ENCODE measurements around the gene ZSWIM7.

Gene ZSWIM7

GRCh38 chr17:16026895-16027294, 27.4 kb upstream of the ZSWIM7 start:
- Histone ChIP-seq H3K79me2 (ENCODE audit: low read length) (peaks cover 9% of the 10 kb centered on the region), H3K9me3 (replicated peaks; ENCODE audit: insufficient read depth, low read length) (no peaks in the 10 kb centered on the region), H2AFZ (ENCODE audit: low read length) (no peak overlapping the region), H3K27ac (ENCODE audit: low read length) (no peak overlapping the region), H3K9me2 (replicated peaks; ENCODE audit: insufficient read depth, low read length) (no peaks in the 10 kb centered on the region), H4K20me1 (ENCODE audit: insufficient read depth, low read length) (no peaks in the 10 kb centered on the region), H3K4me1 (ENCODE audit: low read length) (no peaks in the 10 kb centered on the region), H3K9ac (ENCODE audit: low read length) (no peak overlapping the region), H3K27me3 (replicated peaks; ENCODE audit: insufficient read depth, low read length) (no peaks in the 10 kb centered on the region), H3F3A (ENCODE audit: insufficient read depth, low read length) (no peaks in the 10 kb centered on the region), H3K36me3 (replicated peaks; ENCODE audit: insufficient read depth, low read length) (peaks cover 21% of the 10 kb centered on the region; the same call in 1 of the 2 replicates), H3K4me3 (ENCODE audit: low read length) (no peak overlapping the region), H3K4me2 (ENCODE audit: low read depth, low read length) (no peak overlapping the region)
- no peak for TF ChIP-seq EZH2phosphoT487 (IDR thresholded peaks at IDR 0.05; ENCODE audit: low read length)
- TF ChIP-seq CTCF (IDR thresholded peaks at IDR 0.05; ENCODE audit: low read length): no peak
- TF ChIP-seq EZH2 (optimal IDR thresholded peaks at IDR 0.05; ENCODE audit: low read depth, low read length): no peak
- no peak for DNase-seq

GRCh38 chr17:16025202-16025601, 25.7 kb upstream of the ZSWIM7 start:
- H3K9me2 ChIP-seq (replicated peaks; ENCODE audit: insufficient read depth, low read length): no peaks in the 10 kb centered on the region
- no peak overlapping the region for H3K9ac ChIP-seq (ENCODE audit: low read length)
- no peak overlapping the region for H3K27ac ChIP-seq (ENCODE audit: low read length)
- no peak overlapping the region for H2AFZ ChIP-seq (ENCODE audit: low read length)
- no peak overlapping the region for H3K4me2 ChIP-seq (ENCODE audit: low read depth, low read length)
- no peaks in the 10 kb centered on the region for H3F3A ChIP-seq (ENCODE audit: insufficient read depth, low read length)
- no peak overlapping the region for H3K4me3 ChIP-seq (ENCODE audit: low read length)
- no peak for DNase-seq
- peaks cover 21% of the 10 kb centered on the region; the same call in 1 of the 2 replicates for H3K36me3 ChIP-seq (replicated peaks; ENCODE audit: insufficient read depth, low read length)
- H3K79me2 ChIP-seq (ENCODE audit: low read length): peaks cover 21% of the 10 kb centered on the region
- no peaks in the 10 kb centered on the region for H3K27me3 ChIP-seq (replicated peaks; ENCODE audit: insufficient read depth, low read length)
- TF ChIP-seq CTCF (IDR thresholded peaks at IDR 0.05; ENCODE audit: low read length) (no peak), EZH2phosphoT487 (IDR thresholded peaks at IDR 0.05; ENCODE audit: low read length) (no peak), EZH2 (optimal IDR thresholded peaks at IDR 0.05; ENCODE audit: low read depth, low read length) (no peak)
- no peaks in the 10 kb centered on the region for H3K4me1 ChIP-seq (ENCODE audit: low read length)
- no peaks in the 10 kb centered on the region for H3K9me3 ChIP-seq (replicated peaks; ENCODE audit: insufficient read depth, low read length)
- H4K20me1 ChIP-seq (ENCODE audit: insufficient read depth, low read length): no peaks in the 10 kb centered on the region

- Histone ChIP-seq H3K36me3 (replicated peaks; ENCODE audit: insufficient read depth, low read length) (peaks cover 18% of the 10 kb centered on the region; the same call in 1 of the 2 replicates), H2AFZ (ENCODE audit: low read length) (no peak overlapping the region), H3F3A (ENCODE audit: insufficient read depth, low read length) (no peaks in the 10 kb centered on the region), H3K9me2 (replicated peaks; ENCODE audit: insufficient read depth, low read length) (no peaks in the 10 kb centered on the region), H3K4me2 (ENCODE audit: low read depth, low read length) (no peak overlapping the region), H3K4me1 (ENCODE audit: low read length) (no peaks in the 10 kb centered on the region), H3K27me3 (replicated peaks; ENCODE audit: insufficient read depth, low read length) (no peaks in the 10 kb centered on the region), H3K79me2 (ENCODE audit: low read length) (peaks cover 25% of the 10 kb centered on the region), H3K4me3 (ENCODE audit: low read length) (no peak overlapping the region), H3K27ac (ENCODE audit: low read length) (no peak overlapping the region), H3K9me3 (replicated peaks; ENCODE audit: insufficient read depth, low read length) (no peaks in the 10 kb centered on the region), H4K20me1 (ENCODE audit: insufficient read depth, low read length) (no peaks in the 10 kb centered on the region), H3K9ac (ENCODE audit: low read length) (no peak overlapping the region)
- no peak for TF ChIP-seq EZH2 (optimal IDR thresholded peaks at IDR 0.05; ENCODE audit: low read depth, low read length)
- no peak for TF ChIP-seq CTCF (IDR thresholded peaks at IDR 0.05; ENCODE audit: low read length)
- TF ChIP-seq EZH2phosphoT487 (IDR thresholded peaks at IDR 0.05; ENCODE audit: low read length): no peak
- DNase-seq: no peak
Observed at GRCh38 chr17:16023881-16024280, 24.4 kb upstream of the ZSWIM7 start.

Measured in MM.1S (cell line).